ENCODE data around the gene TIPARP. TPM values are rescaled to one million over a fixed set of nuclear protein-coding genes. Genes with fewer than 3 reads are reported as not detected.

The TIPARP gene
- total RNA-seq, 1 experiment from 2014 or later, result 116 TPM

DNA sequence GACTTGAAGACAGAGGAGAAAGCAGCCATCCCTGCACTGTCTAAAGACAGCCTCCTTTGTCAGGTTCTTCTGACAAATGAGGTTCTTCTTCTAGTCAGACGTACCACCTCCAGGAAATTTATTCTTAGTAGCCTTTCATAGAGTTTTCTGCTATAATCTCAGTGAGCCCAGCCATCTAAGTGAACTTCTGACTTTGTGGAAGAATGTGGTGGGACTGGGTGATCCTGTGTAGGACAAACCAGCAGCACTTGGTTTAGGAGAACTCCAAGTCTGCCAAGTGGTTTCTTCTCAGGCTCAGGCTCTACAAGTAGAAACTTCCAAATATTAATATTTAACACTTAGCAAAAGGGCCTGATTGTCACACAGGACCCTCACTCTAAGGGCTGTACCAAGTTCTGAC lies 52.1 kb downstream of the TIPARP start:
- Histone ChIP-seq H3K36me3 (ENCODE audit: insufficient read depth, low read length, poor library complexity, severe bottlenecking) (peaks cover 6% of the 10 kb centered on the region), H3K27me3 (replicated peaks; ENCODE audit: insufficient read depth, low read depth, low read length, poor library complexity) (no peaks in the 10 kb centered on the region), H3K4me1 (ENCODE audit: insufficient read depth, low read length, poor library complexity, severe bottlenecking) (peaks cover 15% of the 10 kb centered on the region), H3K4me3 (ENCODE audit: low read depth, low read length, poor library complexity, severe bottlenecking) (no peak overlapping the region), H3K27ac (ENCODE audit: low read depth, low read length, poor library complexity, severe bottlenecking) (no peak overlapping the region), H3K9me3 (ENCODE audit: low read depth, low read length, poor library complexity, severe bottlenecking) (no peaks in the 10 kb centered on the region)
- DNase-seq (ENCODE audit: low spot score), result no peak
- POLR2A ChIA-PET (ENCODE audit: low non-redundant PET), result no interaction called here
- intact Hi-C loops (cut with micrococcal nuclease; ENCODE audit: unreplicated experiment), result no loop called here
- CTCF ChIA-PET, result no interaction called here
- no TSS peak for BruUV-seq (replicated peaks)
- TF ChIP-seq, protein P1, sequence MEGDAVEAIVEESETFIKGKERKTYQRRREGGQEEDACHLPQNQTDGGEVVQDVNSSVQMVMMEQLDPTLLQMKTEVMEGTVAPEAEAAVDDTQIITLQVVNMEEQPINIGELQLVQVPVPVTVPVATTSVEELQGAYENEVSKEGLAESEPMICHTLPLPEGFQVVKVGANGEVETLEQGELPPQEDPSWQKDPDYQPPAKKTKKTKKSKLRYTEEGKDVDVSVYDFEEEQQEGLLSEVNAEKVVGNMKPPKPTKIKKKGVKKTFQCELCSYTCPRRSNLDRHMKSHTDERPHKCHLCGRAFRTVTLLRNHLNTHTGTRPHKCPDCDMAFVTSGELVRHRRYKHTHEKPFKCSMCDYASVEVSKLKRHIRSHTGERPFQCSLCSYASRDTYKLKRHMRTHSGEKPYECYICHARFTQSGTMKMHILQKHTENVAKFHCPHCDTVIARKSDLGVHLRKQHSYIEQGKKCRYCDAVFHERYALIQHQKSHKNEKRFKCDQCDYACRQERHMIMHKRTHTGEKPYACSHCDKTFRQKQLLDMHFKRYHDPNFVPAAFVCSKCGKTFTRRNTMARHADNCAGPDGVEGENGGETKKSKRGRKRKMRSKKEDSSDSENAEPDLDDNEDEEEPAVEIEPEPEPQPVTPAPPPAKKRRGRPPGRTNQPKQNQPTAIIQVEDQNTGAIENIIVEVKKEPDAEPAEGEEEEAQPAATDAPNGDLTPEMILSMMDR (conservative IDR thresholded peaks at IDR 0.05; ENCODE audit: low read depth, low read length), result no peak
- no peak for TF ChIP-seq EZH2 (IDR thresholded peaks at IDR 0.05; ENCODE audit: borderline replicate concordance, low read depth, low read length, poor library complexity, severe bottlenecking)

DNA sequence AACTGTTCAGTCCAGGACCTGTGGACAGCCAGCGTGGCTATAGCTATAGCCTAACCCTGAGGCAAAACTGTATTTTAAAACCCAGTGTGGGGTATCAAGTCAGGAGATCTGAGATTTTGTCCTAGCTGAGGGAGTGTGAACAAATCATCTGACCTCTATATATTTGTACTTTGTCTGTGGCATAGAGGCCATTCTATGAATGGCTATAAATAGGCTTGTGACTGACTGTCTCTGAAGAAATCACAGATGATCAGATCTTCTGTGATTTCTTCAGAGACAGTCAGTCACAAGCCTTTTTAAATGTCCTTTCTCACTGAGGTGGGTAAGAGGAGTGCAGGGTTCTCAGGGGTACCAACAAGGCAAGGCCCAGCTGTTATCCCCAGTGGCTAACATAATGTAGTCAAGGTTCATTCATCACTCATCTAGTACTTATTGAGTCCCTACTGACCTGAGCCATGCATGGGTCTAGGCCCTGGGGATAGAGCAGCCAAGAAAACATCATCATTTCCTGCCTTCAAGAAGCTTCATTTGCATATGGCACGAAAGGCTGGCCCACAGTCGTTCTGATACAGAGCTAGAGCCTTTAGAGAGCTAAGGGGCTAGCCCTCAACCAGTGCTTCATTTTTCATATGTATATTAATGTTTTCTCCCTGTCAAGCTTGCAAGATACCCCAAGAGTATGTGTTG lies 53.3 kb downstream of the TIPARP start:
- CTCF ChIA-PET, result no interaction called here
- Histone ChIP-seq H3K4me1 (ENCODE audit: insufficient read depth, low read length, poor library complexity, severe bottlenecking) (peaks cover 16% of the 10 kb centered on the region), H3K36me3 (ENCODE audit: insufficient read depth, low read length, poor library complexity, severe bottlenecking) (peaks cover 6% of the 10 kb centered on the region), H3K9me3 (ENCODE audit: low read depth, low read length, poor library complexity, severe bottlenecking) (no peaks in the 10 kb centered on the region), H3K27ac (ENCODE audit: low read depth, low read length, poor library complexity, severe bottlenecking) (no peak overlapping the region), H3K4me3 (ENCODE audit: low read depth, low read length, poor library complexity, severe bottlenecking) (no peak overlapping the region), H3K27me3 (replicated peaks; ENCODE audit: insufficient read depth, low read depth, low read length, poor library complexity) (no peaks in the 10 kb centered on the region)
- no peak for DNase-seq (ENCODE audit: low spot score)
- intact Hi-C loops (cut with micrococcal nuclease; ENCODE audit: unreplicated experiment), result no loop called here
- TF ChIP-seq, protein P1 (conservative IDR thresholded peaks at IDR 0.05; ENCODE audit: low read depth, low read length), result no peak
- no peak for TF ChIP-seq EZH2 (IDR thresholded peaks at IDR 0.05; ENCODE audit: borderline replicate concordance, low read depth, low read length, poor library complexity, severe bottlenecking)
- POLR2A ChIA-PET (ENCODE audit: low non-redundant PET), result no interaction called here
- BruUV-seq (replicated peaks), result no TSS peak

DNA sequence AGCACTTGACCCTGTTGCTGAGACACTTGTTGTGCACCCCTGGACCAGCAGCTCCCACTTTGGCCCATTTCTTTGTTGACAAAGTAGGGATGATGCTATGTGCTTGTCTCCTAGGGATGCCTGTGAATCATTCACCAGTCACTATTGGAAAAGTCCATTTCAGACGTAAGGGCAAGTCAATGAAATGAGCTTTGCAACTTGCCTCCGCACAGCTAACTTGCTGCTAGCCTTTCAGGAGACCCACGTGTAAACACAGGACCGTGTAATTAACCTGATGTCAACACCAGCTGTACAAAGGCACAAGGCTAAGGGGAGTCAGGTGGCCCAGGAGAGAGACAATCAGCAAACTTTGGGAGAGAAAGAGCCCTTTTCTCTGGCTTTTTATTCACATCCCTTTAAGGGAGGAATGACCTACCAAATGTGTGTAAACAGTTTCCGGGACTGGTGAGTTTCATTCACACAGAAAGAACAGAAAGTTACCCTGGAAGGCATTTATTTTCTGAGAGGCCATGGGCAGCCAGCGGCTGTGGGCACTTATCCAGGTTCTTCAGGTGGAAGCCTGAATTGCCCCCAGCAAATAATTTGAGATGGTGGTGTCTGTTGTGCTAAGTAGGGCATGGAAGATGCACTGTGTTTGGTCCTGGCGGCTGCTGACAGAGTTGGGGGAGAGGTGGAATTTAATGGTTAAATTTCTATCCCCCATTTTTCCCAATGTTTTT lies 54.0 kb downstream of the TIPARP start:
- H3K27me3 ChIP-seq (replicated peaks; ENCODE audit: insufficient read depth, low read depth, low read length, poor library complexity), result no peaks in the 10 kb centered on the region
- BruUV-seq (replicated peaks), result no TSS peak
- intact Hi-C loops (cut with micrococcal nuclease; ENCODE audit: unreplicated experiment), result no loop called here
- POLR2A ChIA-PET (ENCODE audit: low non-redundant PET), result no interaction called here
- H3K9me3 ChIP-seq (ENCODE audit: low read depth, low read length, poor library complexity, severe bottlenecking), result no peaks in the 10 kb centered on the region
- no peak overlapping the region for H3K4me3 ChIP-seq (ENCODE audit: low read depth, low read length, poor library complexity, severe bottlenecking)
- H3K27ac ChIP-seq (ENCODE audit: low read depth, low read length, poor library complexity, severe bottlenecking), result no peak overlapping the region
- peaks cover 5% of the 10 kb centered on the region for H3K36me3 ChIP-seq (ENCODE audit: insufficient read depth, low read length, poor library complexity, severe bottlenecking)
- TF ChIP-seq, protein P1 (conservative IDR thresholded peaks at IDR 0.05; ENCODE audit: low read depth, low read length), result no peak
- TF ChIP-seq EZH2 (IDR thresholded peaks at IDR 0.05; ENCODE audit: borderline replicate concordance, low read depth, low read length, poor library complexity, severe bottlenecking), result no peak
- no peak for DNase-seq (ENCODE audit: low spot score)
- H3K4me1 ChIP-seq (ENCODE audit: insufficient read depth, low read length, poor library complexity, severe bottlenecking), result peaks cover 16% of the 10 kb centered on the region
- CTCF ChIA-PET, result no interaction called here

All from A673 (cell line).